Amniotic stem cell (primary cell): ENCODE data around the gene NPTXR.
A peak's percentile ranks its signal among the peaks of the same experiment; 100 is the strongest.
"Not testable (repeated sequence)": the region's sequence is repeated elsewhere in the genome, so short reads cannot be mapped to it uniquely, and the experiment has no call there.

Experiments used
- DNase-seq: peaks from one replicate; lab custom pipeline; 2025; lab: John Stamatoyannopoulos, UW

NPTXR gene

GRCh38 chr22:38830026-38830844 lies 13.6 kb downstream of the NPTXR start:
- no peak for DNase-seq

- DNase-seq = no peak
These were observed 14.3 kb downstream of the NPTXR start for GRCh38 chr22:38829485-38829884.

DNA sequence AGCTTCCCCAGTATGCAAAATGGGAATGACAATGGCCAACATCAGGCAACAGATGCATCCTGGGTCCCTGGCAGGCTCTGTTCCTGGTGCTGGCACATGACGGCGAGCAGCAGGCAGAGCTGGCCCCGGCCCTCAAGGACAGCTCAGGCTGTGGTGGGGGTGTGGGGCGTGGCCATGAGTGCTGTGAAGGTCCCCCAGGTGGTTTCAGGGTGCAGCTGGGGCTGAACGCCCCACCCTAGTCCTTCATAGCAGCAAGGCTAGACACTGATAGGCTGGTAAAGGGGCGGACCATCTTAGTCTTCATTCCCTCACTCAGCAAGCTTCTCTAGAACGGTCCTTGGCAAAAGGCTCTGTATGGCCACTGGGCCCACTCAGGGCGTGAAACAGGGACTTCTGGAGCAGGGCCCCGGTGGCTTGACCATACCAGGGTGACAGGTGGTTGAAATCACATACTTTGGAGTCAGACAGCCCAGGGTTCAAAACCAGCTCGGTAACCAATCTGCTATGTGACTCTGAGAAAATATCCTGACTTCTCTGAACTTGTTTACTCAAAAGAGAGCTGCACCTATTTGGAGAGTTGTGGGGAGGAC lies 15.1 kb downstream of the NPTXR start:
- no peak for DNase-seq

DNA sequence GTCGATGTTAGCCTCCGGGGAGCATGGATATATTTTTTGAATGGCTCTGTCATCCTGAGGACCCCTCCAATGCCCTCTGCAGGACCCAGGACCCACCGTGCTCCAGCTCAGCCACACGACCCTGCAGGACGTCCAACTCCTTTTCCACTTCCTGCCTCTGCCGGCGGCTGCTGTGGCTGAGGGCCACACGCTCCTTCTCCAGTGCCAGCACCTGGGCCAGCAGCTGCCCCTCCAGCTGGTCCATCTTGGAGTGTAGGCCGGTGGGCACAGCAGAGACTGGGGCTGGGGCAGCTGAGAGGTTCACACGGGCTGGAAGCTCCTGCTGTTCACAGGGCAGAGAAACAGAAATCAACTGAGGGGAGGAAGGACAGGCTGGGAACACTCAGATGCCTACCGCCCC lies 15.6 kb downstream of the NPTXR start:
- DNase-seq = no peak

DNA sequence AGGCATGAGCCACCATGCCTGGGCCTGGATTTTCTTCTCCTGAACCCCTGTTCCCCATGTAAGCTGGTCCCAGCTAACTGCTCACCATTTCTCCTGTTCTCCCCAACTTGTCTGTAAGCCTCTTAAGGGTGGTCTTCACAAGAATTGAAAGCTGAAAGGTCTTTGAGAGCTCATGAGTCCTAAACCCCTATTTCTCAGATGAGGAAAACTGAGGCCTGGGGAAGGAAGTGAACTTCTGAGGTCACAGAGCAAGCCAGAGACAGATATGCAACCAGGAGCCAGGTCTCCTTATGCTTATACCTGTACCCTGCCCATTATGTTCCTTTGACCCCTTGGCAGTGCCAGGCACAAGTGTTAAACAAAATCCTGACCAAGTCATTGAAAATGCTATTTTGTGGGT lies 16.3 kb downstream of the NPTXR start:
- no peak for DNase-seq

GRCh38 chr22:38826801-38827200 lies 17.0 kb downstream of the NPTXR start:
- DNase-seq = no peak

GRCh38 chr22:38826386-38826785 lies 17.4 kb downstream of the NPTXR start:
- DNase-seq = no peak

- peak; percentile 13 for DNase-seq
These were observed 19.2 kb downstream of the NPTXR start for GRCh38 chr22:38824585-38824984.

- no peak for DNase-seq
These were observed 20.2 kb downstream of the NPTXR start for GRCh38 chr22:38823637-38824036.

DNA sequence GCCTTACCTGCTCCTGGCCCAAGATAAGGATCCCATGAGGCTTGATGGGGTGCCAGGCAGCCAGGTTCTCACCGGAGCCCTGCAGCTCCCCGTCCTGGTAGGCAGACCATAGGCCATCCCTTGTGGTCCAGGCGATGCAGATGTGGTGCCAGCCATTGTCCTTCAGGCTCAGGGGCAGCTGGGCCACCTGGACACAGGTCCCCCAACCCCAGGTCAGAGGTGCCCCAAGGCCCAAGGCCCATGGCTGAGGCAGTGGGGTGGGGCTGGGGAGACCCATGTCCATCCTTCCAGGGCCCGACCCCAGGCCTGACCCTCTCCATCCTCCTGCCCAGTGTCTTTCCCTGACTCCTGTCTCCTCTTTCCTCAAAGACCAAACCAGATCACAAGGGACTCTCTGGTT lies 20.8 kb downstream of the NPTXR start:
- no peak for DNase-seq

DNA sequence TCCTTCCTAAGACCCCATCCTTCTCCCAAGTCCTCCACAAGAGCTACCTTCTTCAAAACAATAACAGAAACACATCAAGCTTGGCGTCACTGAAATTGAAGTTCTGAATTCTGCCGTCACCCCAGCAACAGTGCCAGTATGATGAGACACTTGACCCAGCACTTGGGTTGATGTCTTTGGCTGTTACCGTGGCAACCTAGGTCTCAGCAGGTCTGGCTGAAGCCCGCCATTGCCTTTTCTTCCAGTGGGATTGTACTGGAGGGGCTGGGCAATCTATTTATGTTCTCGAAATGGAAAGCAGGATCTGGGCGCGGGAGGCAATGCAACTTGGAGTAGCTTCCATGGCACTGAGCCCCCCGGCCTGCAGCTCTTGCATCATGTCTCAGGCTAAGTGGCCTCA lies 23.8 kb downstream of the NPTXR start:
- no peak for DNase-seq

DNA sequence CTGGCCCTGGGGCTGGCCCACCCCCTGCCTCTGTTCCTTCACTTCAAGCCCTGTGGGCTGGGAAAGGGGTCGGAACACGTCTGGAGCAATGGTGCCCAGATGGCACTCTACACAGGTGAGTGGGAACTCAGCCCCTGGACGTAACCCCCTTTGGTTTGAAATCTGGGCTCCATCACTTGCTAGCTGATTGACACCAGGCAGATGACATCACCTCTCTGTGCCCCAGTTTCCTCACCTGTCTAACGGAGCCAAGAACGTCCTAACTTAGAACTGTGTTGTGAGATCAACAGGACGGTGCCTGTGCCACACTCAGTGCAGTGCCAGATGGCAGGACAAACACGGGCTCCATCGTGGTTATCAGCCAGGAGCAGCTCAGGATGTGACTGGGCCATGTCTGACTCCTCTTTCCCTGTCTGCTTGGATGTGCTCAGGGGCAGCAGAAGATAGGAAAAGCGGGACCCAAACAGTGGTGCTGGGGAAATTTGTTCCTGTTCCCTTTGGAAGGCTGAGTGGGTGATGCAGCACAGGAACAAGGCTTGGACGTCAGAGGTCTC lies 24.4 kb downstream of the NPTXR start:
- DNase-seq = no peak

- no peak for DNase-seq
These were observed 26.6 kb downstream of the NPTXR start for GRCh38 chr22:38817196-38817595.

DNA sequence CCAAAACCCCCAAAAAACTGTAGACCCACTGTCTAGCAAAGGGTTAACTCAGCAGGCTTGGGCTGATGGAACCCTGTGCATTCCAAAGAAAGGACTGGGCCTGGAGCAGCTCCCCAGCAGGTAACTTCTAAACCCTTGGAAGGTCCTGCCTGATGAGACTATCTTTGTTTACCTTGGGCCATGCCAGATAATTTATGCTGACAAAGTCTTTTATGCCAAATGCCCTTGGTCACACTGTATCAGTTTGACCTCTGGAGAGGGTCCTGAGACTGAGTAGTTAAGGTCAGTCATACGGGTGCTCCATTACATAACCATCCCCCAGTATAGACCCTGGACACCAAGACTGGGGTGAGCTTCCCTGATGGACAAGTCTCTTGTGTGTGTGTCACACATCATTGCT lies 28.0 kb downstream of the NPTXR start:
- DNase-seq = no peak

DNA sequence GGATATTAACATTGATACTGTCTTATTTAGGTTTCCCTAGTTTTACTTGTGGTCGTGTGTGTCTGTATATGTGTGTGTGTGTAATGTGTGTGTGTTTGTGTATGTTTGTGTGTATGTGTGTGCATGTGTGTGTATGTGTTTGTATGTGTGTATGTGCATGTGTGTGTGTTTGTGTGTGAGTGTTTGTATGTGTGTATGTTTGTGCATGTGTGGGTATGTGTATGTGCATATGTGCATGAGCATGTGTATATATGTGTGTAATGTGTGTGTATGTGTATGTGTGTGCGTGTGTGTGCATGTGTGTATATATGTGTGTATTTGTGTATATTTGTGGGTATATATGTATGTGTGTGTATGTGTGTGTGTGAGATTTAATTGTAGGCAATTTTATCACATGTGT lies 32.6 kb downstream of the NPTXR start:
- no peak for DNase-seq

- DNase-seq = not testable (repeated sequence)
These were observed 38.7 kb downstream of the NPTXR start for GRCh38 chr22:38805041-38805593.

- DNase-seq = peak; percentile 78
These were observed 41.1 kb downstream of the NPTXR start for GRCh38 chr22:38802671-38803121.

DNA sequence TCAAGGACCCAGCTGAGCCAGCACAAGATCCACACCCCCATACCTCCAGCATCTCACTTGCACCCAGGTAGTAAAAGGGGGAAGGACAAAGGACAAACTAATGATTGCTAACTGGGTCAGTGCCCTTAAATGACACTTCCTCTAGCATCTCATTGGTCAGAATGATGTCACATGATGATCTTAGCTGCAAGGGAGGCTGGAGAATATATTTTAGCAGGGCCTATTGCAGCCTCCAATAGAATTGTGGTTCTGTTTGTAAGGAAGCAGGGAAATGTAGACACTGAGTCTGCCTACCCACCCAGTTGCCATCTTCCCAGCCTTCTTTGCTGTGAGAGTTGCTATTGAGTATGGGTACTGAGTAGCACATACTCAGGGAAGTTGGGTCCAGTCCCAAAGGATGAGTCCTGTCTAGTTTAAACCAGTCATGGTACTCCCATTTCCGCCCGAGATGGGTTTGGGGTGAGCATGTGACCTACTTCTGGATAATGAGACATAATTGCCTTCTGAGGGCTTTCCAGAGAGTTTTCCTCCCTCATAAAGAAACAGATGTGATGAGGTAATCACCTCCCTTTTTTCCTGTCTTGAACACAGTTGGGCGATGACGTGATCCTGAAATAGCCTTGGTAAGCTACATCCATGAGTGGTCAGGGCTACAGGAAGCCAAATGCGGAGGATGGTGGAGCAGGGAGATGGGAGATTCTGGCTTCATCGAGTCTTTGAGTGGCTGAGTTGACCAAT lies 44.4 kb downstream of the NPTXR start:
- no peak for DNase-seq

DNA sequence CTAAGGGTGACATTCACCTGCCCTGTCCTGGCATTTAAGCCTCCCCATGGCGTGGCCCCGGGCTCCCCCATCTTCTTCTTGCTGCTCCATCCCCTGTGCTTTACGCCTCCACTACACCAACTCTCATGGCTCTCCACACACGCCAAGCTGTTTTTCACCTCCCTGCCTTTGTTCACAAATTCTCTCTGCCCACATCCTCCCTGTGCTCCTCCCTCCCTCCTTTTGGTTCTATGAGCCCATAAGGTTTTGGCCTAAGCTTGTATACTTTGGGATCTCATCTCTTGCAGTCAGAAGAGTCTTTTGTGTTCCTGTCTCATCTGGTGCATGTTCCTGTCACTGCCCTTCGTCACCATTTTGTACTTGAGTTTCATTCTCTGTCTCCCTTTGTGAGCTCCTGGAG lies 45.3 kb downstream of the NPTXR start:
- DNase-seq = no peak

GRCh38 chr22:38796262-38796957 lies 47.4 kb downstream of the NPTXR start:
- DNase-seq = no peak

DNA sequence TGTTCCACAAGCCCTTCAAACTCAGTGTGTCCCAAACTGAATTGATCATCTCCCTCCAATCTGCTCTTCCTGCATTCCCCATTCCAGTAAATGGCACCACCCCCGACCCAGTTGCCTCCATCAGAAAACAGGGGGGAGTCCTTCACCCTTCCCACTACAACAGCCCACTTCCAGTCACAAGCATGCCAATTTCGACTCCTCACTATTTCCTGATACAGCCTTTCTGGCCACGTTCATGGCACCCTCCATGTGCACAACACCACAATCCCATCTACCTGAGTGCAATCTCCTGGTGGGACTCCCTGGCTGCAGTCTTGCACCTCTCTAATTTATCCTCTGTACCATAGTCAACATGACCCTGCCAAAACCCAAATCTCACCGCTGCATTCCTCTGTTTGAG lies 48.3 kb downstream of the NPTXR start:
- DNase-seq = no peak
